ENCODE measurements around the gene IFITM1. TPM values are rescaled to one million over a fixed set of nuclear protein-coding genes. Genes with fewer than 3 reads are reported as not detected.
A peak's percentile ranks its signal among the peaks of the same experiment; 100 is the strongest.
"Not testable (repeated sequence)": the region's sequence is repeated elsewhere in the genome, so short reads cannot be mapped to it uniquely, and the experiment has no call there.

Gene IFITM1
- total and polyA plus RNA-seq, 5 donors = 85.0 to 235 (median 119) TPM

DNA sequence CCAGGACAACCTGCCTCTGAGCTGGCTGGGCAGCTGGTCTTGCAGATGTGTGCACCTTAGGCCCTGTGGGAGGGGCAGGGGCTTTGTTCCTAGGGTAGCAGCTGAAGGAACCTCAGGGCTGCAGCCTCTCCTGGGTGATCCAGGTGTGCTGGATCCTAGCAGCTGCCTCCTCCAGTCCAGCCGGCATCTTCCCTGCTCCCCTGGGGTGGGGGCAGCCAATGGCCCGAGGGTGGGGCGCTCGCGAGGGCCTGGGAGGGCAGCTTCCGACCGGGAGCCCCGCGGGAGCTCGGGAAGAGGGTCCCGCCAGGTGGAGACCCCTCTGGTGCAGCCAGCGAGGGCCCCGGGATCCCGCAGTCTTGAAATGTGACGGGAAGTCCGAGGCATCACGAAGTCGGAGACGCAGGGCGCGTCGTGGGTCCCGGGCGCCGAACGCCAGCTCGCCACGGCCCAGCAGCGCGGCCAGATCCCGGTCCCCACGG lies 1.7 kb downstream of the IFITM1 start:
- intact Hi-C loops (cut with DNase I) = no loop called here
- Histone ChIP-seq H3K27me3 (ENCODE audit: control insufficient read depth, insufficient read depth) (no peaks in the 10 kb centered on the region), H3K4me3 (ENCODE audit: low read length) (peak overlapping the region; percentile 61), H3K9me3 (ENCODE audit: control insufficient read depth, low read length) (no peaks in the 10 kb centered on the region), H3K4me1 (ENCODE audit: control insufficient read depth, insufficient read depth, low read length) (peaks cover 3% of the 10 kb centered on the region), H3K27ac (ENCODE audit: low read length) (peak overlapping the region; percentile 86)
- no peak for ATAC-seq
- peak in 1 of 3 donors; percentile 19 for DNase-seq
- 47% methylated on average over 32 of the region's 32 CpGs for WGBS

GRCh38 chr11:316031-316701 lies 2.3 kb downstream of the IFITM1 start:
- peak overlapping the region; percentile 86 for H3K27ac ChIP-seq (ENCODE audit: low read length)
- peak overlapping the region; percentile 61 for H3K4me3 ChIP-seq (ENCODE audit: low read length)
- H3K27me3 ChIP-seq (ENCODE audit: control insufficient read depth, insufficient read depth) = no peaks in the 10 kb centered on the region
- H3K4me1 ChIP-seq (ENCODE audit: control insufficient read depth, insufficient read depth, low read length) = peaks cover 3% of the 10 kb centered on the region
- DNase-seq (peak; percentile 71 to 83 (median 80)), ATAC-seq (peak in 1 of 2 donors; percentile 9)
- intact Hi-C loops (cut with DNase I) = no loop called here
- H3K9me3 ChIP-seq (ENCODE audit: control insufficient read depth, low read length) = no peaks in the 10 kb centered on the region
- 23% methylated on average over 64 of the region's 64 CpGs for WGBS

DNA sequence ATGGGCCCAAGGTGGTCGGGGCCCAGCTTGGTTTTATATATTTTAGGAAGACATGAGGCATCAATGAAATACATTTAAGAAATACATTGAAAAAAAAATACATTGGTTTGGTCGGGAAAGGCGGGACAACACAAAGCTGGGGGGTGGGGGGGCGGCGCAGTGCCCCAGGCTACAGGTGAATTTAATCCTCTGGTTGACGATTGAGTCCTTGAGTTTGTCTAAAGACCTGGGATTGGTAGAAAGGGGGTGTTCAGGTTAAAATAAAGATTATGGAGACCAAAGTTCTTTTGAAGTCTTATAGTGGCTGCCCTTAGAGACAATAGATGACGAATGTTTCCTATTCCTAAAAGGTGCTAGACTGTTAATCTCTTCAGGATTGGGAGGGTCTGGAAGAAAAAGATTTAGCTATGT lies 3.1 kb downstream of the IFITM1 start:
- intact Hi-C loops (cut with DNase I) = no loop called here
- H3K9me3 ChIP-seq (ENCODE audit: control insufficient read depth, low read length) = no peaks in the 10 kb centered on the region
- peak overlapping the region; percentile 61 for H3K4me3 ChIP-seq (ENCODE audit: low read length)
- DNase-seq (no peak), ATAC-seq (no peak)
- H3K27ac ChIP-seq (ENCODE audit: low read length) = peak overlapping the region; percentile 86
- 65% methylated on average over 7 of the region's 7 CpGs for WGBS
- peaks cover 3% of the 10 kb centered on the region for H3K4me1 ChIP-seq (ENCODE audit: control insufficient read depth, insufficient read depth, low read length)
- no peaks in the 10 kb centered on the region for H3K27me3 ChIP-seq (ENCODE audit: control insufficient read depth, insufficient read depth)

- 26% methylated on average over 16 of the region's 30 CpGs for WGBS
- H3K4me1 ChIP-seq (ENCODE audit: control insufficient read depth, insufficient read depth, low read length); ATAC-seq; H3K9me3 ChIP-seq (ENCODE audit: control insufficient read depth, low read length); H3K27me3 ChIP-seq (ENCODE audit: control insufficient read depth, insufficient read depth); intact Hi-C loops (cut with DNase I): not testable (repeated sequence)
- DNase-seq = peak in 2 of 3 donors; percentile 33 to 48
- Histone ChIP-seq H3K4me3 (ENCODE audit: low read length) (peak overlapping the region; percentile 17), H3K27ac (ENCODE audit: low read length) (peak overlapping the region; percentile 67)
These were observed 4.0 kb downstream of the IFITM1 start for GRCh38 chr11:317668-318404.

- Histone ChIP-seq H3K27ac (ENCODE audit: low read length) (peak overlapping the region; percentile 84), H3K4me3 (ENCODE audit: low read length) (peak overlapping the region; percentile 71)
- DNase-seq (peak; percentile 28 to 70 (median 58)), ATAC-seq (peak; percentile 52 to 60)
- intact Hi-C loops (cut with DNase I); H3K9me3 ChIP-seq (ENCODE audit: control insufficient read depth, low read length); H3K27me3 ChIP-seq (ENCODE audit: control insufficient read depth, insufficient read depth); H3K4me1 ChIP-seq (ENCODE audit: control insufficient read depth, insufficient read depth, low read length): not testable (repeated sequence)
- under 1% methylated on average over 15 of the region's 79 CpGs for WGBS
These were observed 4.7 kb downstream of the IFITM1 start for GRCh38 chr11:318405-319120.

DNA sequence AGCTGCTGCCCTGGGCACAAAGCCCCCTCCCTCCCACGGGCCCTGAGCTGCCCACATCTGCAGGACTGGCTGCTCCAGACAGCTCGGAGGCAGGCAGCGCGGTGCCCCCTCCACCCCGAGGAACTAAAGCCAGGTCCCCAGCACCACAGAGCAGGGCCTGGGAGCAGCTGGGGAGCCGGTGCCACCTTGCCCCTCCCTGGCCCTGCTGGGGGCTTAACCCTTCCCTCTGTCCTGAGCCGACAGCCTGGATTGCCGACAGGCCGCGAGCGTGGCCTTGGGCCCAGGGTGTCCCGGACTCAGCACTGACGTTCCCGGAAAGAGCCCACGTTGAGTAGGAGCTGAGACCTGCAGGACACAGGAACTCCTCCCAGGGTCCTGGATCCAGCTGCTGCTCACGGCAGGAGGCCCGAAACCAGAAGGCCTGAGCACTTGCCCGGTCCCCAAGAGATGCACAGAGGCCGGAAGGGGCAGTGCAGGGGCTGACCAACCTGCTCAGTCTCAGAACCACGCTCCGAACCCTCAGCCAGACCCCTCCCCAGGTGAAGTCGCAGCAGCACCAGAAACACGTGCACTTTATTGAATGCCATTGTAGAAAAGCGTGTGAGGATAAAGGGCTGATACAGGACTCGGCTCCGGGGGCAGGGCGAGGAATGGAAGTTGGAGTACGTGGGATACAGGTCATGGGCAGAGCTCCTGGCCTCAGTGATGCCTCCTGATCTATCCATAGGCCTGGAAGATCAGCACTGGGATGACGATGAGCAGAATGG lies 5.5 kb downstream of the IFITM1 start:
- H3K27me3 ChIP-seq (ENCODE audit: control insufficient read depth, insufficient read depth); H3K4me1 ChIP-seq (ENCODE audit: control insufficient read depth, insufficient read depth, low read length); H3K9me3 ChIP-seq (ENCODE audit: control insufficient read depth, low read length); intact Hi-C loops (cut with DNase I): not testable (repeated sequence)
- WGBS = 11% methylated on average over 20 of the region's 29 CpGs
- Histone ChIP-seq H3K27ac (ENCODE audit: low read length) (peak overlapping the region; percentile 88), H3K4me3 (ENCODE audit: low read length) (peak overlapping the region; percentile 71)
- DNase-seq = peak; percentile 34 to 80 (median 76)
- ATAC-seq = peak; percentile 42 to 51

DNA sequence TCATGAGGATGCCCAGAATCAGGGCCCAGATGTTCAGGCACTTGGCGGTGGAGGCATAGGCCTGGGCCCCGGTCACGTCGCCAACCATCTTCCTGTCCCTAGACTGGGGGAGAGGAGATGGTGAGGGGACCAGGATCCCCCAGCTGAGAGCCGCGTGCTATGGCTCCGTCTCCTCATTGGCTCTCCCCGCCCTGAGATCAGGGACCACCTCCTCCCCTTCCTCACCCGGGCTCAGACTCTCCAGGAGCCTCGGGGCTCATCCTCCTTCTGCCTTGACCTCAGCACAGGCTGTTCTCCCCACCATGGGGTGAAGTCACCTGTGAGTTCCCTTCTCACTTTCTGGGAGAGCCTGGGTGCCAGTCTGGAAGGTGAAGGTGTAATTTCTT lies 6.0 kb downstream of the IFITM1 start:
- Histone ChIP-seq H3K27ac (ENCODE audit: low read length) (peak overlapping the region; percentile 95), H3K4me3 (ENCODE audit: low read length) (peak overlapping the region; percentile 71)
- ATAC-seq (peak; percentile 17 to 18), DNase-seq (peak; percentile 25 to 64 (median 52))
- H3K4me1 ChIP-seq (ENCODE audit: control insufficient read depth, insufficient read depth, low read length); H3K27me3 ChIP-seq (ENCODE audit: control insufficient read depth, insufficient read depth); H3K9me3 ChIP-seq (ENCODE audit: control insufficient read depth, low read length); intact Hi-C loops (cut with DNase I): not testable (repeated sequence)
- 11% methylated on average over 8 of the region's 10 CpGs for WGBS

- no peak for ATAC-seq
- peak overlapping the region; percentile 89 for H3K27ac ChIP-seq (ENCODE audit: low read length)
- WGBS = 59% methylated on average over 11 of the region's 11 CpGs
- no peaks in the 10 kb centered on the region for H3K9me3 ChIP-seq (ENCODE audit: control insufficient read depth, low read length)
- H3K27me3 ChIP-seq (ENCODE audit: control insufficient read depth, insufficient read depth) = no peaks in the 10 kb centered on the region
- intact Hi-C loops (cut with DNase I) = no loop called here
- H3K4me3 ChIP-seq (ENCODE audit: low read length) = no peak overlapping the region
- H3K4me1 ChIP-seq (ENCODE audit: control insufficient read depth, insufficient read depth, low read length) = peaks cover 3% of the 10 kb centered on the region
- peak in 2 of 3 donors; percentile 44 to 49 for DNase-seq
These were observed 10.3 kb downstream of the IFITM1 start for GRCh38 chr11:324156-324555.

DNA sequence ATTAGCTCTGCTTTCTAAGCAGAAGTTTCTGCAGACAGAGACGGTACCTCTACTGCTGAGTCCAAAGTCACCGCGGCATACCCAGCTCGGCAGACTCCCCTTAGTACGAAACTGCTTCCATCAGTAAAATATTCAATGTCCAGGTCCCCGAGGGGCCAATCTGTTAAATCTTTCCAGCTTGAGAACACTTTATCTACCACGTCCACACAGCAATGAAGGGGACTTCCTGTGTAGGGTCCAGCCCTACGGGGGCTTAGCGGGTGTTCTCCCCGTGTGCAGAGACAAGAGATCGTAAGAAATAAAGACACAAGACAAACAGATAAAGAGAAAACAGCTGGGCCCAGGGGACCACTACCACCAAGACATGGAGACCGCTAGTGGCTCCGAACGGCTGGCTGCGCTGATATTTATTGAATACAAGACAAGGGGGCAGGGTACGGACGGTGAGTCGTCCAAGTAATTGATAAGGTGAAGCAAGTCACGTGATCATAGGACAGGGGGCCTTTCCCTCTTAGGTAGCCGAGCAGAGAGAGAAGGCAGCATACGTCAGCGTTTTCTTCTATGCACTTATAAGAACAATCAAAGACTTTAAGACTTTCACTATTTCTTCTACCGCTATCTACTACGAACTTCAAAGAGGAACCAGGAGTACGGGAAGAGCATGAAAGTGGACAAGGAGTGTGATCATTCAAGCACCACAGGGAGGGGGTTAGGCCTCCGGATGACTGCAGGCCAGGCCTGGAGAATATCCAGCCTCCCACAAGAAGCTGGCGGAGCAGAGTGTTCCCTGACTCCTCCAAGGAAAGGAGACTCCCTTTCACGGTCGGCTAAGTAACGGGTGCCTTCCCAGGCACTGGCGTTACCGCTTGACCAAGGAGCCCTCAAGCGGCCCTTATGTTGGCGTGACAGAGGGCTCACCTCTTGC lies 11.0 kb downstream of the IFITM1 start:
- H3K9me3 ChIP-seq (ENCODE audit: control insufficient read depth, low read length); intact Hi-C loops (cut with DNase I); H3K27me3 ChIP-seq (ENCODE audit: control insufficient read depth, insufficient read depth); H3K4me3 ChIP-seq (ENCODE audit: low read length); H3K4me1 ChIP-seq (ENCODE audit: control insufficient read depth, insufficient read depth, low read length): not testable (repeated sequence)
- H3K27ac ChIP-seq (ENCODE audit: low read length) = peak overlapping the region; percentile 89
- ATAC-seq = peak in 1 of 2 donors; percentile 11
- 36% methylated on average over 30 of the region's 34 CpGs for WGBS
- DNase-seq = peak; percentile 68 to 87 (median 83)

Measured in right cardiac atrium (tissue), 5 donors.